GM10248 (cell line): ENCODE measurements around the gene CAPN12.

Experiments
- CTCF ChIA-PET: fragments of 300-600 bp; sonication (Branson Sonifier 250); formaldehyde crosslinking; extraction: SDS; loops from one replicate; lab custom pipeline; 2021; ENCODE audit warnings: antibody characterized with exemption; lab: Yijun Ruan, JAX
- POLR2A ChIA-PET: fragments of 350-650 bp; sonication (Branson Sonifier 250); formaldehyde crosslinking; extraction: SDS; loops from one replicate; lab custom pipeline; 2020; ENCODE audit warnings: antibody characterized with exemption; lab: Yijun Ruan, JAX
- DNase-seq: peaks from one replicate; pipeline ENCODE4 v3.0.0; 2012; ENCODE audit errors: extremely low spot score
- CTCF ChIP-seq: IDR thresholded peaks from 2 replicates; pipeline ENCODE4 v1.5.1; 2012; ENCODE audit warnings: mild to moderate bottlenecking, low read depth; ENCODE audit errors: extremely low read depth, missing control alignments, control extremely low read depth

The CAPN12 gene

GRCh38 chr19:38717855-38718254 lies 26.4 kb downstream of the CAPN12 start:
- TF ChIP-seq CTCF = no peak
- ChIA-PET CTCF (no interaction called here), POLR2A (no interaction called here)
- DNase-seq = no peak

- ChIA-PET CTCF (no interaction called here), POLR2A (no interaction called here)
- TF ChIP-seq CTCF = no peak
- no peak for DNase-seq
Measured at GRCh38 chr19:38717051-38717450, 27.2 kb downstream of the CAPN12 start.

GRCh38 chr19:38715555-38715954 lies 28.7 kb downstream of the CAPN12 start:
- ChIA-PET POLR2A (no interaction called here), CTCF (no interaction called here)
- no peak for TF ChIP-seq CTCF
- DNase-seq = no peak

GRCh38 chr19:38714354-38714778 lies 29.9 kb downstream of the CAPN12 start:
- DNase-seq = no peak
- ChIA-PET POLR2A (no interaction called here), CTCF (no interaction called here)
- TF ChIP-seq CTCF = no peak

GRCh38 chr19:38713865-38714264 lies 30.4 kb downstream of the CAPN12 start:
- no peak for TF ChIP-seq CTCF
- CTCF ChIA-PET = no interaction called here
- POLR2A ChIA-PET = no interaction called here
- no peak for DNase-seq

- POLR2A ChIA-PET = no interaction called here
- no peak for TF ChIP-seq CTCF
- CTCF ChIA-PET = interaction anchor here (2.1 kb wide), 1 partner anchor 20 kb away, joined by 5 read pairs; no protein-coding TSS in a partner anchor
- no peak for DNase-seq
Measured at GRCh38 chr19:38713227-38713649, 31.0 kb downstream of the CAPN12 start.
